Measurements from ENCODE around the gene RCOR1. TPM values are rescaled to one million over a fixed set of nuclear protein-coding genes. Genes with fewer than 3 reads are reported as not detected.

Gene RCOR1
- total and polyA plus RNA-seq, 2 experiments from 2014 or later: 9.9 to 30.2 TPM

- WGBS (ENCODE audit: low lambda C conversion rate, missing lambda C conversion rate): 76% methylated on average over 4 of the region's 4 CpGs
- peaks cover 98% of the 10 kb centered on the region for H3K79me2 ChIP-seq
- H3K36me3 ChIP-seq (replicated peaks; ENCODE audit: insufficient read depth, low read depth): no peaks in the 10 kb centered on the region
- H3K27ac ChIP-seq: no peak overlapping the region
- no peaks in the 10 kb centered on the region for H3K9me3 ChIP-seq (ENCODE audit: low read depth)
- no peak for TF ChIP-seq CTCF (IDR thresholded peaks at IDR 0.05; ENCODE audit: poor library complexity)
- no peak for TF ChIP-seq EZH2 (IDR thresholded peaks at IDR 0.05; ENCODE audit: borderline replicate concordance)
- TF ChIP-seq EZH2phosphoT487 (IDR thresholded peaks at IDR 0.05; ENCODE audit: low read depth, severe bottlenecking, unreplicated experiment): no peak
- H3K4me2 ChIP-seq: no peak overlapping the region
- DNase-seq (ENCODE audit: low spot score): no peak
- H3K4me1 ChIP-seq (ENCODE audit: insufficient read depth): peaks cover 14% of the 10 kb centered on the region
- no peak overlapping the region for H3K4me3 ChIP-seq
- H3K9me2 ChIP-seq (replicated peaks; ENCODE audit: insufficient read depth): no peaks in the 10 kb centered on the region
- peaks cover 90% of the 10 kb centered on the region for H4K20me1 ChIP-seq (ENCODE audit: insufficient read depth, poor library complexity, severe bottlenecking)
- no peaks in the 10 kb centered on the region for H3K27me3 ChIP-seq
- H2AFZ ChIP-seq: no peak overlapping the region
Observed at GRCh38 chr14:102659797-102660196, 67.3 kb downstream of the RCOR1 start.

GRCh38 chr14:102661614-102662013, 69.2 kb downstream of the RCOR1 start:
- 94% methylated on average over 4 of the region's 4 CpGs for WGBS (ENCODE audit: low lambda C conversion rate, missing lambda C conversion rate)
- H3K4me2 ChIP-seq: no peak overlapping the region
- no peak overlapping the region for H3K4me3 ChIP-seq
- no peaks in the 10 kb centered on the region for H3K9me2 ChIP-seq (replicated peaks; ENCODE audit: insufficient read depth)
- H3K27me3 ChIP-seq: no peaks in the 10 kb centered on the region
- H3K9me3 ChIP-seq (ENCODE audit: low read depth): no peaks in the 10 kb centered on the region
- peaks cover 99% of the 10 kb centered on the region for H3K79me2 ChIP-seq
- no peak overlapping the region for H2AFZ ChIP-seq
- no peak overlapping the region for H3K27ac ChIP-seq
- no peak for DNase-seq (ENCODE audit: low spot score)
- H4K20me1 ChIP-seq (ENCODE audit: insufficient read depth, poor library complexity, severe bottlenecking): peaks cover 93% of the 10 kb centered on the region
- no peaks in the 10 kb centered on the region for H3K36me3 ChIP-seq (replicated peaks; ENCODE audit: insufficient read depth, low read depth)
- H3K4me1 ChIP-seq (ENCODE audit: insufficient read depth): peaks cover 9% of the 10 kb centered on the region
- no peak for TF ChIP-seq CTCF (IDR thresholded peaks at IDR 0.05; ENCODE audit: poor library complexity)
- no peak for TF ChIP-seq EZH2 (IDR thresholded peaks at IDR 0.05; ENCODE audit: borderline replicate concordance)
- no peak for TF ChIP-seq EZH2phosphoT487 (IDR thresholded peaks at IDR 0.05; ENCODE audit: low read depth, severe bottlenecking, unreplicated experiment)

- no peak for DNase-seq (ENCODE audit: low spot score)
- H3K27ac ChIP-seq: peak overlapping the region; percentile 25
- H3K9me3 ChIP-seq (ENCODE audit: low read depth): no peaks in the 10 kb centered on the region
- no peaks in the 10 kb centered on the region for H3K27me3 ChIP-seq
- no peak overlapping the region for H2AFZ ChIP-seq
- no peaks in the 10 kb centered on the region for H3K36me3 ChIP-seq (replicated peaks; ENCODE audit: insufficient read depth, low read depth)
- H4K20me1 ChIP-seq (ENCODE audit: insufficient read depth, poor library complexity, severe bottlenecking): peaks cover 94% of the 10 kb centered on the region
- no peak overlapping the region for H3K4me3 ChIP-seq
- H3K4me2 ChIP-seq: peak overlapping the region; percentile 9
- no peak for TF ChIP-seq CTCF (IDR thresholded peaks at IDR 0.05; ENCODE audit: poor library complexity)
- TF ChIP-seq EZH2 (IDR thresholded peaks at IDR 0.05; ENCODE audit: borderline replicate concordance): no peak
- no peak for TF ChIP-seq EZH2phosphoT487 (IDR thresholded peaks at IDR 0.05; ENCODE audit: low read depth, severe bottlenecking, unreplicated experiment)
- H3K79me2 ChIP-seq: peaks cover 99% of the 10 kb centered on the region
- H3K9me2 ChIP-seq (replicated peaks; ENCODE audit: insufficient read depth): no peaks in the 10 kb centered on the region
- H3K4me1 ChIP-seq (ENCODE audit: insufficient read depth): peaks cover 9% of the 10 kb centered on the region
- 69% methylated on average over 7 of the region's 7 CpGs for WGBS (ENCODE audit: low lambda C conversion rate, missing lambda C conversion rate)
Observed at GRCh38 chr14:102662636-102663430, 70.4 kb downstream of the RCOR1 start.

Measured in hepatocyte (in vitro differentiated cells).